Testis (tissue), 3 donors: ENCODE data around the gene FAM81A. TPM values are rescaled to one million over a fixed set of nuclear protein-coding genes. Genes with fewer than 3 reads are reported as not detected.
A peak's percentile ranks its signal among the peaks of the same experiment; 100 is the strongest.
"Not testable (repeated sequence)": the region's sequence is repeated elsewhere in the genome, so short reads cannot be mapped to it uniquely, and the experiment has no call there.

ENCODE experiments used
- DNase-seq: peaks from one replicate; pipeline ENCODE4 v3.0.0-alpha.2; 2019
- H3K27ac ChIP-seq, 2 donors: fragments of 200-600 bp; sonication (generic); one replicate each; pipeline ENCODE4 v1.5.1; 2019
- H3K27me3 ChIP-seq: fragments of 200-600 bp; sonication (generic); one replicate; pipeline ENCODE4 v1.5.1; 2019
- H3K36me3 ChIP-seq: fragments of 200-600 bp; sonication (generic); one replicate; pipeline ENCODE4 v1.5.1; 2017; ENCODE audit warnings: low read depth; ENCODE audit errors: missing control alignments
- H3K4me1 ChIP-seq: fragments of 200-600 bp; sonication (generic); one replicate; pipeline ENCODE4 v1.5.1; 2019
- H3K4me3 ChIP-seq, 2 donors: fragments of 200-600 bp; sonication (generic); one replicate each; pipeline ENCODE4 v1.5.1; 2017 to 2019
- H3K9me3 ChIP-seq: fragments of 200-600 bp; sonication (generic); one replicate; pipeline ENCODE4 v1.5.1; 2017
- CTCF ChIP-seq, 3 experiments: fragments of 450-650 bp in 2 of 3; fragments of 200-600 bp in 1 of 3; sonication (generic) in 1 of 3; IDR thresholded peaks; one replicate each; pipeline ENCODE4 v1.5.1; 2016 to 2019; ENCODE audit warnings: antibody characterized with exemption in 3 of 3, mild to moderate bottlenecking in 2 of 3, moderate library complexity in 1 of 3
- POLR2A ChIP-seq: fragments of 450-650 bp; IDR thresholded peaks from one replicate; pipeline ENCODE4 v1.6.1; 2017; ENCODE audit warnings: antibody characterized with exemption, mild to moderate bottlenecking, moderate library complexity
- WGBS, 2 donors: methylation state at CpG; one replicate each; pipeline ENCODE4 v1.1.5; 2018; 5-methylcytosine and 5-hydroxymethylcytosine counted together
- intact Hi-C: fragments of 100-400 bp; cut with DNase I; formaldehyde crosslinking; loops from one replicate; pipeline ENCODE4 v1.15.1; 2023; ENCODE audit warnings: low total_unique reads
- polyA plus RNA-seq: library from polyadenylated mRNA; stranded (reverse); fragments of 350-450 nt; fragmentation: Illumina TruSeq; extraction: RNeasy Lipid Tissue Mini Kit (QIAGEN cat#74804); gene quantifications from one replicate; pipeline ENCODE4 v1.2.3, GENCODE V29; 2014; ENCODE audit warnings: low read depth, low replicate concordance; ENCODE audit not compliant: insufficient read depth
- total RNA-seq, 2 donors: library from RNA; depleted of rRNA; stranded (reverse); fragments of >200 nt; gene quantifications; one replicate each; pipeline ENCODE4 v1.2.3, GENCODE V29; 2016

Gene FAM81A
- total and polyA plus RNA-seq, 3 donors from 2014 or later, result 4.4 to 5.6 (median 5.1) TPM

GRCh38 chr15:59523702-59524101, 85.7 kb downstream of the FAM81A start:
- no peaks in the 10 kb centered on the region for H3K27me3 ChIP-seq
- 92 to 93% methylated on average over 6 of the region's 6 CpGs for WGBS, 2 donors
- H3K27ac ChIP-seq, result no peak overlapping the region
- TF ChIP-seq CTCF (IDR thresholded peaks at IDR 0.05) (no peak), POLR2A (no peak)
- no peaks in the 10 kb centered on the region for H3K36me3 ChIP-seq
- no peaks in the 10 kb centered on the region for H3K4me1 ChIP-seq
- H3K4me3 ChIP-seq, result no peak overlapping the region
- intact Hi-C loops, result no loop called here
- DNase-seq, result no peak
- H3K9me3 ChIP-seq, result no peaks in the 10 kb centered on the region

- no peak overlapping the region for H3K27ac ChIP-seq
- 66% methylated on average over 5 of the region's 5 CpGs for WGBS, 2 donors
- H3K9me3 ChIP-seq, result no peaks in the 10 kb centered on the region
- no peaks in the 10 kb centered on the region for H3K27me3 ChIP-seq
- H3K4me1 ChIP-seq, result no peaks in the 10 kb centered on the region
- H3K36me3 ChIP-seq, result no peaks in the 10 kb centered on the region
- H3K4me3 ChIP-seq, result no peak overlapping the region
- DNase-seq, result no peak
- TF ChIP-seq POLR2A (no peak), CTCF (IDR thresholded peaks at IDR 0.05) (no peak)
- intact Hi-C loops, result no loop called here
These were observed 86.3 kb downstream of the FAM81A start for GRCh38 chr15:59524331-59524731.

- intact Hi-C loops, H3K36me3 ChIP-seq, H3K9me3 ChIP-seq, H3K27me3 ChIP-seq, H3K4me1 ChIP-seq, H3K27ac ChIP-seq, H3K4me3 ChIP-seq, DNase-seq: not testable (repeated sequence)
- WGBS, 2 donors, result 81 to 89% methylated on average over 6 of the region's 6 CpGs
These were observed 88.5 kb downstream of the FAM81A start for GRCh38 chr15:59526466-59526865.

GRCh38 chr15:59528429-59528828, 90.4 kb downstream of the FAM81A start:
- no peak for DNase-seq
- Histone ChIP-seq H3K27ac (no peak overlapping the region), H3K4me1 (no peaks in the 10 kb centered on the region), H3K4me3 (no peak overlapping the region), H3K9me3 (no peaks in the 10 kb centered on the region), H3K27me3 (no peaks in the 10 kb centered on the region), H3K36me3 (no peaks in the 10 kb centered on the region)
- WGBS, 2 donors, result 90 to 96% methylated on average over 1 of the region's 1 CpG
- TF ChIP-seq POLR2A (no peak), CTCF (IDR thresholded peaks at IDR 0.05) (no peak)
- intact Hi-C loops, result no loop called here

- no peaks in the 10 kb centered on the region for H3K36me3 ChIP-seq
- 11 to 12% methylated on average over 8 of the region's 8 CpGs for WGBS, 2 donors
These were observed 91.0 kb downstream of the FAM81A start for GRCh38 chr15:59528961-59529402.

More at GRCh38 chr15:59528961-59529402, 91.0 kb downstream of the FAM81A start:
- intact Hi-C loops, result no loop called here
- peak; percentile 94 for DNase-seq
- H3K27me3 ChIP-seq, result no peaks in the 10 kb centered on the region
- no peak overlapping the region for H3K27ac ChIP-seq
- no peak overlapping the region for H3K4me3 ChIP-seq
- TF ChIP-seq CTCF (IDR thresholded peaks at IDR 0.05), result peak; percentile 44 to 72 (median 67)
- TF ChIP-seq POLR2A, result no peak
- H3K9me3 ChIP-seq, result no peaks in the 10 kb centered on the region
- H3K4me1 ChIP-seq, result no peaks in the 10 kb centered on the region
